Endothelial cell of umbilical vein (primary cell): ENCODE measurements around the gene DBR1. TPM values are rescaled to one million over a fixed set of nuclear protein-coding genes. Genes with fewer than 3 reads are reported as not detected.

Experiments used
- BruUV-seq: library from RNA; stranded (reverse); fragments of 400-500 nt; replicated peaks from 2 replicates; lab custom pipeline; 2021; lab: Mats Ljungman, UMichigan
- CTCF ChIA-PET: fragments of 300-600, 350-600 bp; sonication (Branson Sonifier 250); formaldehyde crosslinking; loops from one replicate; lab custom pipeline; 2021; ENCODE audit warnings: antibody characterized with exemption, inconsistent platforms; lab: Charles Lee
- POLR2A ChIA-PET: fragments of 300-600, 350-600 bp; sonication (Branson Sonifier 250); formaldehyde crosslinking; loops from one replicate; lab custom pipeline; 2021; ENCODE audit warnings: antibody characterized with exemption, inconsistent platforms; lab: Charles Lee
- DNase-seq: peaks from one replicate; pipeline ENCODE4 v3.0.0-alpha.2; 2011; ENCODE audit warnings: low read depth, low spot score
- FAIRE-seq: peaks from 2 replicates; lab custom pipeline; 2011; peaks lifted over from hg19 to GRCh38; lab: Jason Lieb, UNC
- H2AFZ ChIP-seq: 2 replicates; pipeline ENCODE4 v1.6.0; 2012; ENCODE audit warnings: low read depth, low read length, control low read depth, inconsistent platforms
- H3K27ac ChIP-seq: 2 replicates; pipeline ENCODE4 v1.5.1; 2011; ENCODE audit warnings: low read depth, mild to moderate bottlenecking, control low read depth, low read length, moderate library complexity; ENCODE audit not compliant: insufficient read depth
- H3K27me3 ChIP-seq, 2 experiments: 2 replicates each; pipeline versions ENCODE4 v1.6.0 to v1.6.1; 2011; ENCODE audit warnings: low read length in 2 of 2, mixed read lengths in 1 of 2; ENCODE audit not compliant: control insufficient read depth in 2 of 2, insufficient read depth in 2 of 2
- H3K36me3 ChIP-seq, 2 experiments: 2 replicates in 1 of 2; 3 replicates in 1 of 2; pipeline ENCODE4 v1.5.1; 2011; ENCODE audit warnings: low read length in 2 of 2, mild to moderate bottlenecking in 1 of 2, moderate library complexity in 1 of 2; ENCODE audit not compliant: control insufficient read depth in 2 of 2, insufficient read depth in 2 of 2; ENCODE audit errors: extremely low read depth in 1 of 2
- H3K4me1 ChIP-seq: 3 replicates; pipeline ENCODE4 v1.5.1; 2011; ENCODE audit warnings: mild to moderate bottlenecking, low read length; ENCODE audit not compliant: control insufficient read depth, insufficient read depth; ENCODE audit errors: extremely low read depth
- H3K4me2 ChIP-seq: 2 replicates; pipeline ENCODE4 v1.6.1; 2011; ENCODE audit warnings: low read length, control low read depth, mixed read lengths; ENCODE audit not compliant: insufficient read depth
- H3K4me3 ChIP-seq, 3 experiments: fragments of 200-600 bp in 1 of 3; sonication (generic), shearing (Covaris generic) in 1 of 3; replicated peaks in 1 of 3; 2 replicates each; pipeline ENCODE4 v1.5.1; 2011 to 2016; ENCODE audit warnings: control low read depth in 3 of 3, low read length in 3 of 3, mild to moderate bottlenecking in 2 of 3, inconsistent platforms in 1 of 3, low read depth in 1 of 3, moderate library complexity in 1 of 3; ENCODE audit not compliant: insufficient read depth in 1 of 3
- H3K79me2 ChIP-seq: 2 replicates; pipeline ENCODE4 v1.6.0; 2012; ENCODE audit warnings: low read length, inconsistent platforms; ENCODE audit not compliant: control insufficient read depth, insufficient read depth
- H3K9ac ChIP-seq: replicated peaks from 2 replicates; pipeline ENCODE3; 2011; ENCODE audit warnings: low read length, control low read depth; ENCODE audit not compliant: insufficient read depth; ENCODE audit errors: extremely low read depth
- H3K9me1 ChIP-seq: replicated peaks from 3 replicates; pipeline ENCODE4 v1.6.0; 2011; ENCODE audit warnings: mild to moderate bottlenecking, low read length; ENCODE audit not compliant: control insufficient read depth, insufficient read depth; ENCODE audit errors: extremely low read depth
- H3K9me3 ChIP-seq: replicated peaks from 2 replicates; pipeline ENCODE4 v1.5.1; 2012; ENCODE audit warnings: low read length, inconsistent platforms; ENCODE audit not compliant: control insufficient read depth, insufficient read depth
- H4K20me1 ChIP-seq: replicated peaks from 2 replicates; pipeline ENCODE3; 2011; ENCODE audit warnings: mild to moderate bottlenecking, low read length; ENCODE audit not compliant: control insufficient read depth, insufficient read depth; ENCODE audit errors: extremely low read depth
- EZH2 ChIP-seq: IDR thresholded peaks from 2 replicates; pipeline ENCODE4 v1.6.1; 2012; ENCODE audit warnings: borderline replicate concordance, low read depth, mild to moderate bottlenecking, moderate library complexity, low read length, inconsistent platforms; ENCODE audit not compliant: severe bottlenecking
- GATA2 ChIP-seq: IDR thresholded peaks from 2 replicates; pipeline ENCODE4 v1.7.0; 2011; ENCODE audit warnings: low read depth, mild to moderate bottlenecking, moderate library complexity, mixed read lengths, low read length; ENCODE audit not compliant: insufficient read length, insufficient read depth
- POLR2A ChIP-seq: IDR thresholded peaks from 2 replicates; pipeline ENCODE4 v1.6.1; 2012; ENCODE audit warnings: low read depth, mild to moderate bottlenecking, control low read depth, low read length
- POLR2AphosphoS5 ChIP-seq: IDR thresholded peaks from 2 replicates; pipeline ENCODE4 v1.6.1; 2012; ENCODE audit warnings: low read depth, mild to moderate bottlenecking, control low read depth, low read length, moderate library complexity; ENCODE audit not compliant: insufficient read depth
- dilution Hi-C: fragments of 300-500 bp; cut with MboI; formaldehyde crosslinking; loops from one replicate; pipeline ENCODE4 v1.15.0; 2019; ENCODE audit warnings: low sequenced_read_pairs; ENCODE audit not compliant: extremely low pct_ligation_motif_present
- intact Hi-C: fragments of 100-400 bp; cut with micrococcal nuclease; formaldehyde crosslinking; loops from one replicate; pipeline ENCODE4 v1.10.0; 2022
- polyA plus RNA-seq, 4 experiments: library from polyadenylated mRNA; depleted of rRNA in 3 of 4; stranded (reverse) in 3 of 4; unstranded in 1 of 4; fragments of >200 nt; gene quantifications; 2 replicates each; pipeline versions ENCODE4 v1.2.1 to v1.2.3, GENCODE V29; 2011 to 2012; ENCODE audit warnings: missing spikeins in 1 of 4
- total RNA-seq: library from RNA; stranded (reverse); gene quantifications from 2 replicates; pipeline ENCODE4 v1.2.3, GENCODE V29; 2021

DBR1 gene
- total and polyA plus RNA-seq, 2 donors (not counting 3 experiments of a cell fraction or from before 2014, with no cell fraction given), result 10.3 to 17.8 TPM

DNA sequence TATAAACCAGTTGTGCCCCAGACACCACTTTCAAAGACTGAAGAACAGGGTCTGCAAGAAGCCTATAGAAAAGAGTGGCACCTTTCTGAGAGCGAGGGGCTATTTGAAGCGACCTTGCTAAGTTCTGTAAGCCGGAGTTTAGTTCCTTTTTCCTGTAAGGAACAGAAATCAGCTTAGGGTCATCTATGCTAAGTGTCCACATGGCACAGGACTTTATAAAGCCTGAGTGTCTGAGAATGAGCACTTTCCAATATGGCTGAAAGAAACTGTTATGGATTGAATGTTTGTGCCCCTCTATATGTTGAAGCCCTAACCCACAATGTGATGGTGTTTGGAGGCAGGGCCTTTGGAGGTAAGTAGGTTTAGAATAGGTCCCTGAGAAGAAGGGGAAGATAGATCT is 38.5 kb downstream of the DBR1 start:
- no peaks in the 10 kb centered on the region for H3K36me3 ChIP-seq
- no peaks in the 10 kb centered on the region for H4K20me1 ChIP-seq
- H3K4me2 ChIP-seq, result no peak overlapping the region
- TF ChIP-seq POLR2A (no peak), POLR2AphosphoS5 (no peak)
- intact Hi-C loops (no loop called here), dilution Hi-C loops (no loop called here)
- H3K4me1 ChIP-seq, result no peaks in the 10 kb centered on the region
- no peak for DNase-seq
- no peak overlapping the region for H3K9ac ChIP-seq
- H3K9me1 ChIP-seq, result no peaks in the 10 kb centered on the region
- H3K4me3 ChIP-seq, result no peak overlapping the region
- no TSS peak for BruUV-seq
- peaks cover 10 to 11% of the 10 kb centered on the region in 2 experiments for H3K27me3 ChIP-seq
- H3K79me2 ChIP-seq, result no peaks in the 10 kb centered on the region
- POLR2A ChIA-PET, result no interaction called here
- CTCF ChIA-PET, result no interaction called here
- H3K27ac ChIP-seq, result no peak overlapping the region
- no peak for FAIRE-seq
- H3K9me3 ChIP-seq, result no peaks in the 10 kb centered on the region
- no peak overlapping the region for H2AFZ ChIP-seq

DNA sequence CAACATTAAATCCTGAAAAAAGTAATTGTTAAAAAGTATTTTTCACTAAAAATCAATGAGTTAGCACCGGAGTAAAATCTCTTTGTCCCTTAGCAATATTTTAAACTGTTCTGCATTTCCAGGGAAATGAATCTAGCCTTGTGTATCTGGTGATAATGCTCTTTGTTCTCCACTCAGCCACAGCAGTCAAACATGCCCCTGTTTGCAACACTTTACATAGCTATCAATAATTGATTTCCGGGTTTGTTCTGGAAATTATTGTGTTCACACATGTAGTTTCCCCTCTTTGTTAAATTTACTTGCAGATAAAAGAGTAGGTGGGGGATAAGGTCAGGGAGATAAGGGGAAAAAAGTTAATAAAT is 38.9 kb downstream of the DBR1 start:
- no peaks in the 10 kb centered on the region for H4K20me1 ChIP-seq
- no peak for DNase-seq
- no peaks in the 10 kb centered on the region for H3K9me3 ChIP-seq
- dilution Hi-C loops (no loop called here), intact Hi-C loops (no loop called here)
- H3K4me3 ChIP-seq, result no peak overlapping the region
- no peaks in the 10 kb centered on the region for H3K79me2 ChIP-seq
- no peak overlapping the region for H3K4me2 ChIP-seq
- no peaks in the 10 kb centered on the region for H3K9me1 ChIP-seq
- no peak for TF ChIP-seq GATA2
- no peak for TF ChIP-seq EZH2
- peaks cover 12 to 14% of the 10 kb centered on the region in 2 experiments for H3K27me3 ChIP-seq
- H2AFZ ChIP-seq, result no peak overlapping the region
- ChIA-PET CTCF (no interaction called here), POLR2A (no interaction called here)
- H3K9ac ChIP-seq, result no peak overlapping the region
- no TSS peak for BruUV-seq
- no peaks in the 10 kb centered on the region for H3K4me1 ChIP-seq
- H3K36me3 ChIP-seq, result no peaks in the 10 kb centered on the region
- no peak overlapping the region for H3K27ac ChIP-seq
- FAIRE-seq, result no peak
